Measurements from ENCODE around the gene CST7. TPM values are rescaled to one million over a fixed set of nuclear protein-coding genes. Genes with fewer than 3 reads are reported as not detected.

The CST7 gene
- total and polyA plus RNA-seq, 2 donors (not counting 3 experiments of a cell fraction or from before 2014, with no cell fraction given), result not detected

DNA sequence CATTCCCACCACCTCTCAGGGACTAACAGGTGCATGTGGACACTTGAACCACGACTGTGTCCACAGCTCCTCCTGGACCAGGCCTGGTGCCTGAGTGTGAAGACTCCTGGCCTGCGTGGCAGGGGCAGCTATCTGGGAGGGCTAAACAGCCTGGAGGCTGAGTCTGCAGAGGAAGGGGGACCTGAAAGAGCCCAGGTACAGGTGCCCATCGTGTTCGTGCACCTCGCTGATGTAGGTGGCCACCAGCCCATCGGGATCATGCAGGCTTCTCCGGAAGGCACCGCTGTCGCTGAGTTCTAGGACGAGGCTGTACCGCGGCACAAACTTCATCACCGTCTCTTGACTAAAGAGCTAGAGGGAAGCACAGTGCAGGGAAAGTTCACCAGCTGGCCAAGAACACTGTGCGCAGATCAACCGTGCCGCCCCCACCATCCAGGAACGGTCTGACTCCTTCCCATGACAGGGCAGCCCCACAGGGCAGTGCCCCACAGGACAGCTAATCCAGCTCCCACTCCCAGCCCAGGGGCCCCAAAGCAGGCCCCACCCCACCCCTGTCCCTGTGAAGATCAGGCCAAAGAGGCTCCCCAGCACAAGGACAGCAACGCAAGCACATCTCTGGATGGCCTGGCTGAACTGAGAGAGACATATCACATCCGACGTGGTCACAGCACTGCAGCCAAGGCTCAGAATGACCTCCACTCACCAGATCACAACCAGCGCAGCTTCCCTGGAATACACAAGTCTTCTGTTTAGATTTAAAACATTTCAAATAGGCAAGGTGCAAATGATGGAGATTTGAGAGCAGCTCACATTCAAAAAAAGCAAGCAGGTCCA lies 14.8 kb downstream of the CST7 start:
- TF ChIP-seq, protein P1, sequence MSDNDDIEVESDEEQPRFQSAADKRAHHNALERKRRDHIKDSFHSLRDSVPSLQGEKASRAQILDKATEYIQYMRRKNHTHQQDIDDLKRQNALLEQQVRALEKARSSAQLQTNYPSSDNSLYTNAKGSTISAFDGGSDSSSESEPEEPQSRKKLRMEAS (IDR thresholded peaks at IDR 0.05; ENCODE audit: insufficient read depth, insufficient read length), result no peak
- TF ChIP-seq, protein P2, sequence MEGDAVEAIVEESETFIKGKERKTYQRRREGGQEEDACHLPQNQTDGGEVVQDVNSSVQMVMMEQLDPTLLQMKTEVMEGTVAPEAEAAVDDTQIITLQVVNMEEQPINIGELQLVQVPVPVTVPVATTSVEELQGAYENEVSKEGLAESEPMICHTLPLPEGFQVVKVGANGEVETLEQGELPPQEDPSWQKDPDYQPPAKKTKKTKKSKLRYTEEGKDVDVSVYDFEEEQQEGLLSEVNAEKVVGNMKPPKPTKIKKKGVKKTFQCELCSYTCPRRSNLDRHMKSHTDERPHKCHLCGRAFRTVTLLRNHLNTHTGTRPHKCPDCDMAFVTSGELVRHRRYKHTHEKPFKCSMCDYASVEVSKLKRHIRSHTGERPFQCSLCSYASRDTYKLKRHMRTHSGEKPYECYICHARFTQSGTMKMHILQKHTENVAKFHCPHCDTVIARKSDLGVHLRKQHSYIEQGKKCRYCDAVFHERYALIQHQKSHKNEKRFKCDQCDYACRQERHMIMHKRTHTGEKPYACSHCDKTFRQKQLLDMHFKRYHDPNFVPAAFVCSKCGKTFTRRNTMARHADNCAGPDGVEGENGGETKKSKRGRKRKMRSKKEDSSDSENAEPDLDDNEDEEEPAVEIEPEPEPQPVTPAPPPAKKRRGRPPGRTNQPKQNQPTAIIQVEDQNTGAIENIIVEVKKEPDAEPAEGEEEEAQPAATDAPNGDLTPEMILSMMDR (IDR thresholded peaks at IDR 0.05; ENCODE audit: extremely low read depth in 1 of 2, insufficient read depth in 1 of 2, low read depth in 1 of 2, low read length in 2 of 2), result no peak
- TF ChIP-seq FOS (IDR thresholded peaks at IDR 0.05; ENCODE audit: borderline replicate concordance, insufficient read depth, low read length) (no peak), MYC (IDR thresholded peaks at IDR 0.05; ENCODE audit: low read depth, low read length) (no peak), POLR2AphosphoS5 (IDR thresholded peaks at IDR 0.05; ENCODE audit: insufficient read depth, low read depth, low read length) (no peak), JUN (IDR thresholded peaks at IDR 0.05; ENCODE audit: borderline replicate concordance, insufficient read depth, insufficient read length, low read depth) (no peak), POLR2A (IDR thresholded peaks at IDR 0.05; ENCODE audit: low read depth, low read length) (no peak), GATA2 (IDR thresholded peaks at IDR 0.05; ENCODE audit: insufficient read depth, insufficient read length, low read depth, low read length) (no peak), EZH2 (IDR thresholded peaks at IDR 0.05; ENCODE audit: borderline replicate concordance, low read depth, low read length, severe bottlenecking) (no peak)
- Histone ChIP-seq H3K27me3 (ENCODE audit: control insufficient read depth in 2 of 2, insufficient read depth in 2 of 2, low read length in 2 of 2) (no peaks in the 10 kb centered on the region), H3K36me3 (ENCODE audit: control insufficient read depth in 2 of 2, extremely low read depth in 1 of 2, insufficient read depth in 2 of 2, low read length in 2 of 2) (peaks cover 4 to 14% of the 10 kb centered on the region in 2 experiments), H3K27ac (ENCODE audit: insufficient read depth, low read depth, low read length) (no peak overlapping the region), H2AFZ (ENCODE audit: low read depth, low read length) (no peak overlapping the region), H3K4me3 (replicated peaks in 1 of 3; ENCODE audit: insufficient read depth in 1 of 3, low read depth in 1 of 3, low read length in 3 of 3) (no peak overlapping the region), H3K79me2 (ENCODE audit: control insufficient read depth, insufficient read depth, low read length) (no peaks in the 10 kb centered on the region), H3K9me1 (replicated peaks; ENCODE audit: control insufficient read depth, extremely low read depth, insufficient read depth, low read length) (no peaks in the 10 kb centered on the region), H4K20me1 (replicated peaks; ENCODE audit: control insufficient read depth, extremely low read depth, insufficient read depth, low read length) (no peaks in the 10 kb centered on the region), H3K9me3 (replicated peaks; ENCODE audit: control insufficient read depth, insufficient read depth, low read length) (no peaks in the 10 kb centered on the region), H3K4me1 (ENCODE audit: control insufficient read depth, extremely low read depth, insufficient read depth, low read length) (no peaks in the 10 kb centered on the region), H3K9ac (replicated peaks; ENCODE audit: extremely low read depth, insufficient read depth, low read length) (no peak overlapping the region), H3K4me2 (ENCODE audit: insufficient read depth, low read length) (no peak overlapping the region)
- FAIRE-seq, result no peak
- ChIA-PET POLR2A (no interaction called here), CTCF (no interaction called here)
- BruUV-seq (replicated peaks), result no TSS peak
- dilution Hi-C loops (cut with MboI; ENCODE audit: extremely low pct_ligation_motif_present, low sequenced_read_pairs), result no loop called here
- intact Hi-C loops (cut with micrococcal nuclease), result no loop called here
- no peak for DNase-seq (ENCODE audit: low read depth, low spot score)

All from endothelial cell of umbilical vein (primary cell).